ENCODE results near the gene DTWD2.
"Not testable (repeated sequence)": the region's sequence is repeated elsewhere in the genome, so short reads cannot be mapped to it uniquely, and the experiment has no call there.

The DTWD2 gene

DNA sequence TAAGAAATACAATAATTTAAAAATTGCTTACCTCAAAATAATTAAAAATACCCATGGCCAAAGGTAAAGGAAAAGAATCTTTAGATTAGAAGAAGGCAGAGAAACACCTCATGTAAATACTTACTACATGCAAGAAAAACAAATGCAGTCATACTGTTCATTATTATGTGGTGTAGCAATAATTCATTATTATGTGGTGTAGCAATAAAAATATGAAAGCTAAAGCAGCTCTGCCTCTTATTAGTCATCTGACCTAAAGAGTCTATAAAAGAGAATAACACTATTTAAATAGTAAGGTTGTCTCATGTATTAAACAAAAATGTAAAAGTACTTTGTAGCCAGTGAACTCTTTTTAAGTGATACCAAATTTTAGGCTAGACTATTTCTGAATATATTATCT lies 6.6 kb downstream of the DTWD2 start:
- no peak overlapping the region for H3K27ac ChIP-seq (ENCODE audit: low read depth, low read length)
- no peaks in the 10 kb centered on the region for H3F3A ChIP-seq (ENCODE audit: control insufficient read depth, insufficient read depth)
- H3K4me1 ChIP-seq (ENCODE audit: control insufficient read depth, low read length) = no peaks in the 10 kb centered on the region

DNA sequence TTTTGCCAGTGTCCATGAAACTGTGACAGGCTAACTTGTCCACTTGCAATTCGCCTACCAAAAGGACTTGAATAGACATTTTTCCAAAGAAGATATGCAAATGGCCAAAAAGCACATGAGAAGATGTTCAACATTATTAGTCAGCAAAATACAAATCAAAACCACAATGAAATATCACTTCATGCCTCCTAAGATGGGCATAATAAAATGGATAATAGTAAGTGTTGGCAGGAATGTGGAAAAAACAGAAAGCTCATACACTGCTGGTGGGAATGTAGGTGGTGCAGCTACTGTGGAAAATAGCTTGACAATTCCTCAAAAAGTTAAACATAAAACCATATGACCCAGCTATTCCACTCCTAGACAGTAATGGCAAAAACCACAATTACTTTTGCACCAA lies 7.9 kb downstream of the DTWD2 start:
- H3K27me3 ChIP-seq (ENCODE audit: control insufficient read depth, low read length) = no peaks in the 10 kb centered on the region
- no peaks in the 10 kb centered on the region for H4K20me1 ChIP-seq (ENCODE audit: control insufficient read depth, insufficient read depth, low read depth, low read length)
- H3K4me2 ChIP-seq (ENCODE audit: low read length) = no peak overlapping the region
- H3K4me1 ChIP-seq (ENCODE audit: control insufficient read depth, low read length) = no peaks in the 10 kb centered on the region
- H3K9me2 ChIP-seq (replicated peaks; ENCODE audit: control insufficient read depth, low read length) = no peaks in the 10 kb centered on the region
- no peak overlapping the region for H3K27ac ChIP-seq (ENCODE audit: low read depth, low read length)
- no peaks in the 10 kb centered on the region for H3K36me3 ChIP-seq (ENCODE audit: control insufficient read depth, low read length)
- peaks cover 8% of the 10 kb centered on the region; the same call in 1 of the 2 replicates for H3K9me3 ChIP-seq (ENCODE audit: control insufficient read depth, insufficient read depth, low read length)
- no peaks in the 10 kb centered on the region for H3K79me2 ChIP-seq (ENCODE audit: control insufficient read depth, low read length)
- TF ChIP-seq EZH2phosphoT487 (IDR thresholded peaks at IDR 0.05; ENCODE audit: borderline replicate concordance, low read length) = no peak
- TF ChIP-seq, protein P1, sequence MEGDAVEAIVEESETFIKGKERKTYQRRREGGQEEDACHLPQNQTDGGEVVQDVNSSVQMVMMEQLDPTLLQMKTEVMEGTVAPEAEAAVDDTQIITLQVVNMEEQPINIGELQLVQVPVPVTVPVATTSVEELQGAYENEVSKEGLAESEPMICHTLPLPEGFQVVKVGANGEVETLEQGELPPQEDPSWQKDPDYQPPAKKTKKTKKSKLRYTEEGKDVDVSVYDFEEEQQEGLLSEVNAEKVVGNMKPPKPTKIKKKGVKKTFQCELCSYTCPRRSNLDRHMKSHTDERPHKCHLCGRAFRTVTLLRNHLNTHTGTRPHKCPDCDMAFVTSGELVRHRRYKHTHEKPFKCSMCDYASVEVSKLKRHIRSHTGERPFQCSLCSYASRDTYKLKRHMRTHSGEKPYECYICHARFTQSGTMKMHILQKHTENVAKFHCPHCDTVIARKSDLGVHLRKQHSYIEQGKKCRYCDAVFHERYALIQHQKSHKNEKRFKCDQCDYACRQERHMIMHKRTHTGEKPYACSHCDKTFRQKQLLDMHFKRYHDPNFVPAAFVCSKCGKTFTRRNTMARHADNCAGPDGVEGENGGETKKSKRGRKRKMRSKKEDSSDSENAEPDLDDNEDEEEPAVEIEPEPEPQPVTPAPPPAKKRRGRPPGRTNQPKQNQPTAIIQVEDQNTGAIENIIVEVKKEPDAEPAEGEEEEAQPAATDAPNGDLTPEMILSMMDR (IDR thresholded peaks at IDR 0.05; ENCODE audit: low read depth, low read length, poor library complexity, severe bottlenecking) = no peak
- no peaks in the 10 kb centered on the region for H3F3A ChIP-seq (ENCODE audit: control insufficient read depth, insufficient read depth)
- H3K4me3 ChIP-seq (ENCODE audit: low read length) = no peak overlapping the region

More for the DNA sequence above, 6.6 kb downstream of the DTWD2 start:
- Histone ChIP-seq H3K79me2 (ENCODE audit: control insufficient read depth, low read length) (no peaks in the 10 kb centered on the region), H3K36me3 (ENCODE audit: control insufficient read depth, low read length) (no peaks in the 10 kb centered on the region), H3K9me3 (ENCODE audit: control insufficient read depth, insufficient read depth, low read length) (peaks cover 8% of the 10 kb centered on the region; the same call in 1 of the 2 replicates), H3K4me2 (ENCODE audit: low read length) (no peak overlapping the region), H3K9me2 (replicated peaks; ENCODE audit: control insufficient read depth, low read length) (no peaks in the 10 kb centered on the region), H3K27me3 (ENCODE audit: control insufficient read depth, low read length) (no peaks in the 10 kb centered on the region), H4K20me1 (ENCODE audit: control insufficient read depth, insufficient read depth, low read depth, low read length) (no peaks in the 10 kb centered on the region), H3K4me3 (ENCODE audit: low read length) (no peak overlapping the region)
- no peak for TF ChIP-seq EZH2phosphoT487 (IDR thresholded peaks at IDR 0.05; ENCODE audit: borderline replicate concordance, low read length)
- TF ChIP-seq, protein P1 (IDR thresholded peaks at IDR 0.05; ENCODE audit: low read depth, low read length, poor library complexity, severe bottlenecking) = no peak

DNA sequence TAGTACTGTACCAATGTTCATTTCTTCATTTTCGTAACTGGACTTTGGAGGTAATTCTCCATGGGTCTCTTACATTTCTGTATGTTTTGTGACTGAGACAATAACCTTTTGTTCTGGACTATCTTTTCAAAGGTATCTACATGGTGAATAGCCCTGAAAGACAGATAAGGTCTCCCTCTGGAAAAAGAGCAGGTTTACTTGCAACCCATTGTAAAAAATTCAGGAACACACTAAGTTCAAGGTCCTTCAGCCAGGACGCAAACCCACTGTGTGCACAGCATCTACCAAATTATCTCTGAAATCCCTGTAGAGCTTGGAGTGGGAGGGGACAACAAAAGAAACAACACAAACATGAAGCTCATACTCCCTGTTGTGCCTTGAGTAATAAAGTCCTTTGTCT lies 8.3 kb downstream of the DTWD2 start:
- TF ChIP-seq, protein P1 (IDR thresholded peaks at IDR 0.05; ENCODE audit: low read depth, low read length, poor library complexity, severe bottlenecking) = no peak
- TF ChIP-seq EZH2phosphoT487 (IDR thresholded peaks at IDR 0.05; ENCODE audit: borderline replicate concordance, low read length) = no peak
- H3K79me2 ChIP-seq (ENCODE audit: control insufficient read depth, low read length) = no peaks in the 10 kb centered on the region
- H3K4me2 ChIP-seq (ENCODE audit: low read length) = no peak overlapping the region
- H4K20me1 ChIP-seq (ENCODE audit: control insufficient read depth, insufficient read depth, low read depth, low read length) = no peaks in the 10 kb centered on the region
- H3K36me3 ChIP-seq (ENCODE audit: control insufficient read depth, low read length) = no peaks in the 10 kb centered on the region
- peaks cover 8% of the 10 kb centered on the region; the same call in 1 of the 2 replicates for H3K9me3 ChIP-seq (ENCODE audit: control insufficient read depth, insufficient read depth, low read length)
- no peaks in the 10 kb centered on the region for H3K4me1 ChIP-seq (ENCODE audit: control insufficient read depth, low read length)
- H3K4me3 ChIP-seq (ENCODE audit: low read length) = no peak overlapping the region
- no peaks in the 10 kb centered on the region for H3F3A ChIP-seq (ENCODE audit: control insufficient read depth, insufficient read depth)
- H3K9me2 ChIP-seq (replicated peaks; ENCODE audit: control insufficient read depth, low read length) = no peaks in the 10 kb centered on the region
- H3K27me3 ChIP-seq (ENCODE audit: control insufficient read depth, low read length) = no peaks in the 10 kb centered on the region
- no peak overlapping the region for H3K27ac ChIP-seq (ENCODE audit: low read depth, low read length)

DNA sequence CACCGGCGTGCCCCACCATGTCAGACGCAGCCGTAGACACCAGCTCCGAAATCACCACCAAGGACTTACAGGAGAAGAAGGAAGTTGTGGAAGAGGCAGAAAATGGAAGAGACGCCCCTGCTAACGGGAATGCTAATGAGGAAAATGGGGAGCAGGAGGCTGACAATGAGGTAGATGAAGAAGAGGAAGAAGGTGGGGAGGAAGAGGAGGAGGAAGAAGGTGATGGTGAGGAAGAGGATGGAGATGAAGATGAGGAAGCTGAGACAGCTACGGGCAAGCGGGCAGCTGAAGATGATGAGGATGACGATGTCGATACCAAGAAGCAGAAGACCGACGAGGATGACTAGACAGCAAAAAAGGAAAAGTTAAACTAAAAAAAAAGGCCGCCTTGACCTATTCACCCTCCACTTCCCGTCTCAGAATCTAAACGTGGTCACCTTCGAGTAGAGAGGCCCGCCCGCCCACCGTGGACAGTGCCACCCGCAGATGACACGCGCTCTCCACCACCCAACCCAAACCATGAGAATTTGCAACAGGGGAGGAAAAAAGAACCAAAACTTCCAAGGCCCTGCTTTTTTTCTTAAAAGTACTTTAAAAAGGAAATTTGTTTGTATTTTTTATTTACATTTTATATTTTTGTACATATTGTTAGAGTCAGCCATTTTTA lies 14.4 kb downstream of the DTWD2 start:
- not testable (repeated sequence) for H3F3A ChIP-seq (ENCODE audit: control insufficient read depth, insufficient read depth); H3K9me3 ChIP-seq (ENCODE audit: control insufficient read depth, insufficient read depth, low read length); H3K36me3 ChIP-seq (ENCODE audit: control insufficient read depth, low read length); H3K4me3 ChIP-seq (ENCODE audit: low read length); H3K4me2 ChIP-seq (ENCODE audit: low read length); H3K4me1 ChIP-seq (ENCODE audit: control insufficient read depth, low read length); H3K9me2 ChIP-seq (replicated peaks; ENCODE audit: control insufficient read depth, low read length); H3K27me3 ChIP-seq (ENCODE audit: control insufficient read depth, low read length); H3K27ac ChIP-seq (ENCODE audit: low read depth, low read length); H4K20me1 ChIP-seq (ENCODE audit: control insufficient read depth, insufficient read depth, low read depth, low read length); H3K79me2 ChIP-seq (ENCODE audit: control insufficient read depth, low read length)

All from DOHH2 (cell line).